SK-N-SH (cell line): ENCODE data around the gene KLK14. TPM values are rescaled to one million over a fixed set of nuclear protein-coding genes. Genes with fewer than 3 reads are reported as not detected.

ENCODE experiments used
- CTCF ChIA-PET: fragments of 300-600, 350-600 bp; formaldehyde crosslinking; extraction: SDS; loops from one replicate; lab custom pipeline; 2021; lab: Yijun Ruan, JAX
- POLR2A ChIA-PET: fragments of 350-600 bp; sonication (Branson Sonifier 250); formaldehyde crosslinking; extraction: SDS; loops from one replicate; lab custom pipeline; 2020; ENCODE audit warnings: antibody characterized with exemption, inconsistent platforms; lab: Yijun Ruan, JAX
- DNase-seq: peaks from one replicate; pipeline ENCODE4 v3.0.0; 2012
- H2AFZ ChIP-seq: fragments of 200-600 bp; sonication (generic); 2 replicates; pipeline ENCODE4 v1.8.1; 2016; ENCODE audit warnings: antibody characterized with exemption, mild to moderate bottlenecking, low read depth
- H3F3A ChIP-seq: fragments of 200-600 bp; sonication (generic); replicated peaks from 2 replicates; pipeline ENCODE3; 2016; ENCODE audit warnings: antibody characterized with exemption, mild to moderate bottlenecking; ENCODE audit not compliant: insufficient read depth
- H3K27ac ChIP-seq, 2 experiments: fragments of 200-500 bp in 1 of 2; fragments of 200-600 bp in 1 of 2; sonication (Bioruptor generic) in 1 of 2; sonication (generic), shearing (Covaris generic) in 1 of 2; 2 replicates each; pipeline versions ENCODE4 v1.5.1 to v1.6.1; 2014 to 2016; ENCODE audit warnings: low read depth in 2 of 2, inconsistent platforms in 1 of 2, low read length in 1 of 2, mild to moderate bottlenecking in 1 of 2, mixed read lengths in 1 of 2
- H3K27me3 ChIP-seq: fragments of 200-600 bp; sonication (generic), shearing (Covaris generic); 2 replicates; pipeline ENCODE4 v1.6.1; 2016; ENCODE audit warnings: mixed run types; ENCODE audit not compliant: insufficient read depth
- H3K36me3 ChIP-seq, 2 experiments: fragments of 200-500 bp in 1 of 2; fragments of 200-600 bp in 1 of 2; sonication (Bioruptor generic) in 1 of 2; sonication (generic) in 1 of 2; replicated peaks in 1 of 2; 2 replicates each; pipeline versions ENCODE3 to v1.5.1; 2014 to 2016; ENCODE audit warnings: low read length in 1 of 2, mild to moderate bottlenecking in 1 of 2; ENCODE audit not compliant: insufficient read depth in 2 of 2, control insufficient read depth in 1 of 2
- H3K4me1 ChIP-seq, 2 experiments: fragments of 200-500 bp in 1 of 2; fragments of 200-600 bp in 1 of 2; sonication (Bioruptor generic) in 1 of 2; sonication (generic), shearing (Covaris generic) in 1 of 2; 2 replicates each; pipeline versions ENCODE4 v1.5.1 to v1.6.1; 2014 to 2016; ENCODE audit warnings: low read depth in 1 of 2, low read length in 1 of 2, mixed run types in 1 of 2; ENCODE audit not compliant: insufficient read depth in 2 of 2, control insufficient read depth in 1 of 2
- H3K4me2 ChIP-seq: fragments of 200-600 bp; sonication (generic), shearing (Covaris generic); 2 replicates; pipeline ENCODE4 v1.6.1; 2017; ENCODE audit warnings: mixed run types
- H3K4me3 ChIP-seq, 2 experiments: fragments of 200-500 bp in 1 of 2; fragments of 200-600 bp in 1 of 2; sonication (Bioruptor generic) in 1 of 2; sonication (generic), shearing (Covaris generic) in 1 of 2; 2 replicates each; pipeline versions ENCODE4 v1.5.1 to v1.8.1; 2014 to 2016; ENCODE audit warnings: low read depth in 2 of 2, inconsistent platforms in 1 of 2, low read length in 1 of 2, mild to moderate bottlenecking in 1 of 2, mixed read lengths in 1 of 2, moderate library complexity in 1 of 2
- H3K79me2 ChIP-seq: fragments of 200-600 bp; sonication (generic); 2 replicates; pipeline ENCODE4 v1.8.1; 2017; ENCODE audit warnings: mild to moderate bottlenecking; ENCODE audit not compliant: insufficient read depth
- H3K9ac ChIP-seq: fragments of 200-600 bp; sonication (generic); 2 replicates; pipeline ENCODE4 v1.6.1; 2017; ENCODE audit warnings: mixed run types
- H3K9me2 ChIP-seq: fragments of 200-600 bp; sonication (generic); 2 replicates; pipeline ENCODE4 v1.6.1; 2017; ENCODE audit warnings: mixed run types
- H3K9me3 ChIP-seq: fragments of 200-600 bp; sonication (generic); 2 replicates; pipeline ENCODE4 v1.6.1; 2017; ENCODE audit warnings: mixed run types, mild to moderate bottlenecking, moderate library complexity
- H4K20me1 ChIP-seq: fragments of 200-600 bp; sonication (generic); 2 replicates; pipeline ENCODE4 v1.6.1; 2017; ENCODE audit warnings: mild to moderate bottlenecking, mixed run types; ENCODE audit not compliant: insufficient read depth
- ELF1 ChIP-seq: IDR thresholded peaks from 2 replicates; pipeline ENCODE4 v1.4.0; 2012
- EP300 ChIP-seq, 2 experiments: IDR thresholded peaks; 2 replicates each; pipeline versions ENCODE4 v1.4.0 to v1.6.1; 2012; ENCODE audit warnings: borderline replicate concordance in 1 of 2, low read depth in 1 of 2, low read length in 1 of 2
- FOSL2 ChIP-seq: IDR thresholded peaks from 2 replicates; pipeline ENCODE4 v1.4.0; 2012; ENCODE audit warnings: low read depth, mild to moderate bottlenecking, moderate library complexity, borderline replicate concordance
- FOXJ3 ChIP-seq: sonication (generic); formaldehyde crosslinking; IDR thresholded peaks from 2 replicates; pipeline ENCODE4 v1.5.1; 2020; ENCODE audit warnings: mild to moderate bottlenecking, missing genetic modification reagents
- GABPA ChIP-seq: IDR thresholded peaks from 2 replicates; pipeline ENCODE4 v1.4.0; 2012; ENCODE audit warnings: low read depth, mild to moderate bottlenecking
- IRF3 ChIP-seq: fragments of 150-350 bp; IDR thresholded peaks from 2 replicates; pipeline ENCODE4 v1.6.1; 2016; ENCODE audit warnings: mild to moderate bottlenecking, low read depth, low read length
- NFIC ChIP-seq: IDR thresholded peaks from 2 replicates; pipeline ENCODE4 v1.4.0; 2012; ENCODE audit warnings: borderline replicate concordance
- POLR2AphosphoS5 ChIP-seq: IDR thresholded peaks from 2 replicates; pipeline ENCODE4 v1.6.1; 2012; ENCODE audit warnings: low read depth, low read length
- RXRA ChIP-seq: IDR thresholded peaks from 2 replicates; pipeline ENCODE4 v1.4.0; 2012; ENCODE audit warnings: low read depth, mild to moderate bottlenecking, borderline replicate concordance
- SIN3A ChIP-seq: IDR thresholded peaks from 2 replicates; pipeline ENCODE4 v1.6.1; 2012; ENCODE audit warnings: low read depth, mild to moderate bottlenecking, low read length, moderate library complexity, borderline replicate concordance
- TAF1 ChIP-seq: IDR thresholded peaks from 2 replicates; pipeline ENCODE4 v1.6.1; 2012; ENCODE audit warnings: low read depth, mild to moderate bottlenecking, low read length, moderate library complexity, borderline replicate concordance
- TCF12 ChIP-seq: IDR thresholded peaks from 2 replicates; pipeline ENCODE4 v1.4.0; 2012
- USF2 ChIP-seq: fragments of 150-350 bp; IDR thresholded peaks from 2 replicates; pipeline ENCODE4 v1.6.1; 2017; ENCODE audit warnings: antibody characterized with exemption, low read length, low read depth, borderline replicate concordance
- YY1 ChIP-seq: IDR thresholded peaks from 2 replicates; pipeline ENCODE4 v1.4.0; 2012; ENCODE audit warnings: low read depth, mild to moderate bottlenecking
- ZBTB33 ChIP-seq: IDR thresholded peaks from 2 replicates; pipeline ENCODE4 v1.4.0; 2012; ENCODE audit warnings: low read depth, borderline replicate concordance
- WGBS: methylation state at CpG from one replicate; pipeline ENCODE4 v1.1.6; 2017; ENCODE audit warnings: low lambda C conversion rate; 5-methylcytosine and 5-hydroxymethylcytosine counted together
- polyA plus RNA-seq, 3 experiments: library from polyadenylated mRNA; depleted of rRNA; stranded (reverse); fragments of >200 nt; gene quantifications; 2 replicates each; pipeline ENCODE4 v1.2.3, GENCODE V29; 2012
- TF ChIP-seq, protein P1 (sequence below): IDR thresholded peaks from 2 replicates; pipeline ENCODE4; 2012
- TF ChIP-seq, protein P2 (sequence below): fragments of 200-600 bp; sonication (generic); IDR thresholded peaks from 2 replicates; pipeline ENCODE4 v1.6.1; 2017; ENCODE audit warnings: antibody characterized with exemption, mild to moderate bottlenecking, moderate library complexity

KLK14 gene
- polyA plus RNA-seq, 1 of the 3 experiments (the other 2 are of a cell fraction): 0.26 TPM

DNA sequence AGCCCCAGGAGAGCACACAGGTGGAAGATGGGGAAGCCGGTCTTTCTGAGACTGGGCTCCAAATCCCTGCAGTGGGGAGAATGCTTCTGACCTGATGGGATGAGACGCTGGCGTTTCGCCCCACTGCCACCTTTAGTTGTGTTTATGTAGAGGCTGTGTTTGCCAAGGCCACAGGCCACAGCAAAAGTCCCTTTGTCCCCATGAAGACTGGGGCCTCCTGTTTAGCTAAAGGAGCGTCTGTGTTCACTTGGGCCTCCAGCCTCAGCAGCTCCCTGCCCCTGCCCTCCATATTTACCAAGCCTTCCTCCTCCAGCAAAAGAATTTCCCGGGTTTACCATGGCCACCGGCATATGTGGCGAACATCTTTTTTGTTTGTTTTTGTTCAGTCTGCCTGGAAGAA is 10.4 kb upstream of the KLK14 start:
- peaks cover 7% of the 10 kb centered on the region; the same call in 1 of the 2 replicates for H4K20me1 ChIP-seq
- no peak overlapping the region for H3K9ac ChIP-seq
- H3F3A ChIP-seq: no peaks in the 10 kb centered on the region
- WGBS: 72% methylated on average over 8 of the region's 8 CpGs
- no peaks in the 10 kb centered on the region for H3K79me2 ChIP-seq
- no peak overlapping the region for H3K4me3 ChIP-seq
- H2AFZ ChIP-seq: no peak overlapping the region
- H3K4me2 ChIP-seq: no peak overlapping the region
- ChIA-PET CTCF (interaction anchor here (4.2 kb wide), 1 partner anchor 77 kb away, joined by 30 read pairs; no protein-coding TSS in a partner anchor), POLR2A (no interaction called here)
- H3K27ac ChIP-seq: no peak overlapping the region
- H3K4me1 ChIP-seq: no peaks in the 10 kb centered on the region; a peak in 1 of 4 replicates
- no peaks in the 10 kb centered on the region for H3K9me2 ChIP-seq
- H3K27me3 ChIP-seq: no peaks in the 10 kb centered on the region
- DNase-seq: no peak
- no peak for TF ChIP-seq GABPA
- TF ChIP-seq, protein P1, sequence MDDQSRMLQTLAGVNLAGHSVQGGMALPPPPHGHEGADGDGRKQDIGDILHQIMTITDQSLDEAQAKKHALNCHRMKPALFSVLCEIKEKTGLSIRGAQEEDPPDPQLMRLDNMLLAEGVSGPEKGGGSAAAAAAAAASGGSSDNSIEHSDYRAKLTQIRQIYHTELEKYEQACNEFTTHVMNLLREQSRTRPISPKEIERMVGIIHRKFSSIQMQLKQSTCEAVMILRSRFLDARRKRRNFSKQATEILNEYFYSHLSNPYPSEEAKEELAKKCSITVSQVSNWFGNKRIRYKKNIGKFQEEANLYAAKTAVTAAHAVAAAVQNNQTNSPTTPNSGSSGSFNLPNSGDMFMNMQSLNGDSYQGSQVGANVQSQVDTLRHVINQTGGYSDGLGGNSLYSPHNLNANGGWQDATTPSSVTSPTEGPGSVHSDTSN: no peak
- TF ChIP-seq POLR2AphosphoS5: no peak
- no peak for TF ChIP-seq EP300 (IDR thresholded peaks at IDR 0.05; ENCODE audit: borderline replicate concordance in 1 of 2, low read depth in 1 of 2, low read length in 1 of 2)
- TF ChIP-seq FOXJ3: no peak
- no peak for TF ChIP-seq ZBTB33
- no peak for TF ChIP-seq RXRA
- no peak for TF ChIP-seq USF2
- TF ChIP-seq SIN3A: no peak
- TF ChIP-seq IRF3: no peak
- TF ChIP-seq NFIC: no peak
- TF ChIP-seq YY1: no peak
- TF ChIP-seq TAF1: no peak
- no peak for TF ChIP-seq FOSL2
- no peak for TF ChIP-seq TCF12
- TF ChIP-seq, protein P2, sequence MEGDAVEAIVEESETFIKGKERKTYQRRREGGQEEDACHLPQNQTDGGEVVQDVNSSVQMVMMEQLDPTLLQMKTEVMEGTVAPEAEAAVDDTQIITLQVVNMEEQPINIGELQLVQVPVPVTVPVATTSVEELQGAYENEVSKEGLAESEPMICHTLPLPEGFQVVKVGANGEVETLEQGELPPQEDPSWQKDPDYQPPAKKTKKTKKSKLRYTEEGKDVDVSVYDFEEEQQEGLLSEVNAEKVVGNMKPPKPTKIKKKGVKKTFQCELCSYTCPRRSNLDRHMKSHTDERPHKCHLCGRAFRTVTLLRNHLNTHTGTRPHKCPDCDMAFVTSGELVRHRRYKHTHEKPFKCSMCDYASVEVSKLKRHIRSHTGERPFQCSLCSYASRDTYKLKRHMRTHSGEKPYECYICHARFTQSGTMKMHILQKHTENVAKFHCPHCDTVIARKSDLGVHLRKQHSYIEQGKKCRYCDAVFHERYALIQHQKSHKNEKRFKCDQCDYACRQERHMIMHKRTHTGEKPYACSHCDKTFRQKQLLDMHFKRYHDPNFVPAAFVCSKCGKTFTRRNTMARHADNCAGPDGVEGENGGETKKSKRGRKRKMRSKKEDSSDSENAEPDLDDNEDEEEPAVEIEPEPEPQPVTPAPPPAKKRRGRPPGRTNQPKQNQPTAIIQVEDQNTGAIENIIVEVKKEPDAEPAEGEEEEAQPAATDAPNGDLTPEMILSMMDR: no peak
- TF ChIP-seq ELF1: no peak
- H3K36me3 ChIP-seq: peaks cover 0 to 4% of the 10 kb centered on the region in 2 experiments
- no peaks in the 10 kb centered on the region for H3K9me3 ChIP-seq
